GM18867 (cell line): Measurements from ENCODE around the gene C9orf72.
A peak's percentile ranks its signal among the peaks of the same experiment; 100 is the strongest.

ENCODE experiments used
- ATAC-seq: cut with Tn5 transposase; IDR thresholded peaks from one replicate; pipeline ENCODE4 v1.9.1; 2021; ENCODE audit warnings: mild to moderate bottlenecking, moderate library complexity; ENCODE audit not compliant: unreplicated experiment

C9orf72 gene

GRCh38 chr9:27581826-27582225 lies 8.5 kb upstream of the C9orf72 start:
- ATAC-seq = no peak

- ATAC-seq = peak; percentile 87
These were observed 631 bp upstream of the C9orf72 start for GRCh38 chr9:27573634-27574590.

- peak; percentile 39 for ATAC-seq
These were observed 739 bp downstream of the C9orf72 start for GRCh38 chr9:27572566-27572917.

- no peak for ATAC-seq
These were observed 1.2 kb downstream of the C9orf72 start for GRCh38 chr9:27572061-27572460.

GRCh38 chr9:27571011-27571410 lies 2.3 kb downstream of the C9orf72 start:
- ATAC-seq = no peak

GRCh38 chr9:27569406-27569805 lies 3.9 kb downstream of the C9orf72 start:
- ATAC-seq = no peak

- no peak for ATAC-seq
These were observed 7.2 kb downstream of the C9orf72 start for GRCh38 chr9:27566118-27566517.

- ATAC-seq = no peak
These were observed 7.6 kb downstream of the C9orf72 start for GRCh38 chr9:27565696-27566095.

- ATAC-seq = no peak
These were observed 8.6 kb downstream of the C9orf72 start for GRCh38 chr9:27564670-27565069.

GRCh38 chr9:27563738-27564430 lies 9.4 kb downstream of the C9orf72 start:
- ATAC-seq = no peak

- ATAC-seq = no peak
These were observed 11.6 kb downstream of the C9orf72 start for GRCh38 chr9:27561685-27562084.

GRCh38 chr9:27560457-27560856 lies 12.8 kb downstream of the C9orf72 start:
- ATAC-seq = no peak

- ATAC-seq = no peak
These were observed 15.0 kb downstream of the C9orf72 start for GRCh38 chr9:27558307-27558706.

- ATAC-seq = no peak
These were observed 16.8 kb downstream of the C9orf72 start for GRCh38 chr9:27556470-27556869.

- no peak for ATAC-seq
These were observed 18.6 kb downstream of the C9orf72 start for GRCh38 chr9:27554712-27555111.

- ATAC-seq = no peak
These were observed 24.0 kb downstream of the C9orf72 start for GRCh38 chr9:27549196-27549755.

GRCh38 chr9:27548055-27548741 lies 25.1 kb downstream of the C9orf72 start:
- peak; percentile 59 for ATAC-seq

- ATAC-seq = no peak
These were observed 27.8 kb downstream of the C9orf72 start for GRCh38 chr9:27545471-27545870.

GRCh38 chr9:27542508-27542907 lies 30.8 kb downstream of the C9orf72 start:
- ATAC-seq = no peak

- ATAC-seq = no peak
These were observed 31.5 kb downstream of the C9orf72 start for GRCh38 chr9:27541740-27542139.

GRCh38 chr9:27540502-27540901 lies 32.8 kb downstream of the C9orf72 start:
- no peak for ATAC-seq
